Astrocyte (in vitro differentiated cells and primary cell): ENCODE results near the gene ACTR1A.

ENCODE experiments used
- CTCF ChIP-seq: IDR thresholded peaks from 2 replicates; pipeline ENCODE4 v1.5.1; 2011; ENCODE audit warnings: low read depth, mild to moderate bottlenecking, inconsistent platforms, low read length, moderate library complexity; ENCODE audit not compliant: insufficient read depth
- EZH2 ChIP-seq: IDR thresholded peaks from 2 replicates; pipeline ENCODE4 v1.6.1; 2012; ENCODE audit warnings: mild to moderate bottlenecking, low read length, inconsistent platforms; ENCODE audit not compliant: insufficient read depth

- no peak for TF ChIP-seq CTCF
- no peak for TF ChIP-seq EZH2
These were observed 31.8 kb upstream of the ACTR1A start for GRCh38 chr10:102534333-102534732.
